ENCODE data around the gene SPAG16.

GRCh38 chr2:214367171-214367570, 1082.9 kb downstream of the SPAG16 start:
- no peak for TF ChIP-seq ATF3 (CRISPR knock-in tag; conservative IDR thresholded peaks at IDR 0.05)
- no peak for TF ChIP-seq CTCF (IDR thresholded peaks at IDR 0.05)
- no peak for TF ChIP-seq HMGXB4 (CRISPR knock-in tag; IDR thresholded peaks at IDR 0.05)
- TF ChIP-seq NR2C2 (CRISPR knock-in tag; IDR thresholded peaks at IDR 0.05) = no peak
- TF ChIP-seq FOXJ3 (CRISPR knock-in tag; IDR thresholded peaks at IDR 0.05; ENCODE audit: borderline replicate concordance) = no peak
- TF ChIP-seq ZNF671 (CRISPR knock-in tag; IDR thresholded peaks at IDR 0.05) = no peak
- TF ChIP-seq USF2 (CRISPR knock-in tag; IDR thresholded peaks at IDR 0.05) = no peak
- no peak for TF ChIP-seq AFF4 (CRISPR knock-in tag; IDR thresholded peaks at IDR 0.05; ENCODE audit: borderline replicate concordance)
- TF ChIP-seq EMX1 (CRISPR knock-in tag; IDR thresholded peaks at IDR 0.05) = no peak
